Right renal cortex interstitium (tissue), 3 donors: Measurements from ENCODE around the gene NXN. TPM values are rescaled to one million over a fixed set of nuclear protein-coding genes. Genes with fewer than 3 reads are reported as not detected.
A peak's percentile ranks its signal among the peaks of the same experiment; 100 is the strongest.
"Not testable (repeated sequence)": the region's sequence is repeated elsewhere in the genome, so short reads cannot be mapped to it uniquely, and the experiment has no call there.

Experiments
- DNase-seq, 3 donors: peaks; one replicate each; pipeline ENCODE4 v3.0.0-alpha.2; 2013; ENCODE audit warnings: low read depth in 3 of 3, low spot score in 2 of 3
- polyA plus RNA-seq, 3 donors: library from polyadenylated mRNA; unstranded; fragments of 120-200 nt; gene quantifications; one replicate each; pipeline ENCODE4 v1.2.1, GENCODE V29; 2013; ENCODE audit not compliant: insufficient read length in 3 of 3

The NXN gene
- polyA plus RNA-seq, 3 donors, result 30.7 to 35.4 (median 32.9) TPM

DNA sequence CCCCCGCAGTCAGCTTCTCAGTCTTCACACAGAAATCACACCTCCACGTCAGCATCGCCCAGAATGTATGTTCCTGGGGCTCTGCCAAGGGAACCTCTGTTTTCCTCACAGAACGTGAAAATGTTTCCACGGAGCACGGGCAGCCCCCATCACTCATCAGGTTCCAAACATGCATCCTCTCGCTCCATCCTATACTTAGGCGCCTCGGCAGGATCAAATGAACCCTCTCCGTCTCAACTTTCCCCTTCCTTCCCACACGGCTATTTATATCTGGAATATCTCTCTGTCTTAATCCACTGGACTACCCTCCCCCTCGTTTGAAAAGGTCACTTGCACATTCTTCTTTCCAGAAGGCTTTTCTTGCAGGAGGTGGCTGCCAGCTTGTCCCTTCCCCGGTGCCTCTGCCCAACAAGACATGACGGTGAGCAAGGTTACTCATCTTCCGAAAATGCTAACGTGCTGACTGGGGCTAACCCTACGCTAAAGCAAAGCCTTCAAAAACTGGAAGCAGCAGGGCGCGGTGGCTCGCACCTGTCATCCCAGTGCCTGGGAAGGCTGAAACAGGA lies 21.6 kb downstream of the NXN start:
- no peak for DNase-seq

GRCh38 chr17:956905-957304 lies 22.7 kb downstream of the NXN start:
- DNase-seq, result no peak

DNA sequence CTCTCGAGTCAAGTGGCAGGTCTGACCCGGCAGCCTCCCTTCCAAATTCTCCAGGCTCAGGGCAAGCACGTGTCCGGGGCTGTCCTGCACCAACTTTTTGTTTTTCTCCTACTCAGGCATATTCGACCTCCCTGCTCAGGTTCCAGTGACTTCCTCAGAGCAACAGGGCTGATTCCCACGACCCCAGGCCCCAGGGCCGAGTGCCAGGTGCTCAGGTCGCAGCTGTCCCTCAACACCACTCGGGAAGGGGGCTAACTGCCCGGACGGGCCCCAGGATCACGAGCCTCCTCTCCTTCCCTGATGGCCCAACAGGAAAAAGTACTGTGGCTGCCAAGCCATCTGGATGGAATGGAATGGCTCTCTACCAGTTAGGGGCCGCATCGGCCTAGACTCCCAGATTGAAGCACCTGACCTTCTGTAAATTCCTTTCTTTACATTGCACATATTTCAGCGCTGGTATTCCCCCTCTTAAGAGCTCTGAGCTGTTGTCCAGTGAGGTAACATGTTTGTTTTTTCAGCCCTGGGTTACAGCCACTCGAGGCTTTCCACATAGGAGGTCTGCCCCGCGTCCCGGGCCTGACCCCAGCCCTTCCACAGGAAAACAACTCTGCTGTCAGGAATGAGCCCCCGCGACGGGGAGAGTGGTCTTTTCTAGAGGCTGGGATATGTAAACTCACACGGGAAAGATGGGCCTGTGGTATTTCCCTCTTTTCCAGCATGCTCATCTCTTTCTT lies 25.0 kb downstream of the NXN start:
- no peak for DNase-seq

- no peak for DNase-seq
Measured at GRCh38 chr17:953767-954166, 25.8 kb downstream of the NXN start.

- not testable (repeated sequence) for DNase-seq
Measured at GRCh38 chr17:952592-952991, 27.0 kb downstream of the NXN start.

DNA sequence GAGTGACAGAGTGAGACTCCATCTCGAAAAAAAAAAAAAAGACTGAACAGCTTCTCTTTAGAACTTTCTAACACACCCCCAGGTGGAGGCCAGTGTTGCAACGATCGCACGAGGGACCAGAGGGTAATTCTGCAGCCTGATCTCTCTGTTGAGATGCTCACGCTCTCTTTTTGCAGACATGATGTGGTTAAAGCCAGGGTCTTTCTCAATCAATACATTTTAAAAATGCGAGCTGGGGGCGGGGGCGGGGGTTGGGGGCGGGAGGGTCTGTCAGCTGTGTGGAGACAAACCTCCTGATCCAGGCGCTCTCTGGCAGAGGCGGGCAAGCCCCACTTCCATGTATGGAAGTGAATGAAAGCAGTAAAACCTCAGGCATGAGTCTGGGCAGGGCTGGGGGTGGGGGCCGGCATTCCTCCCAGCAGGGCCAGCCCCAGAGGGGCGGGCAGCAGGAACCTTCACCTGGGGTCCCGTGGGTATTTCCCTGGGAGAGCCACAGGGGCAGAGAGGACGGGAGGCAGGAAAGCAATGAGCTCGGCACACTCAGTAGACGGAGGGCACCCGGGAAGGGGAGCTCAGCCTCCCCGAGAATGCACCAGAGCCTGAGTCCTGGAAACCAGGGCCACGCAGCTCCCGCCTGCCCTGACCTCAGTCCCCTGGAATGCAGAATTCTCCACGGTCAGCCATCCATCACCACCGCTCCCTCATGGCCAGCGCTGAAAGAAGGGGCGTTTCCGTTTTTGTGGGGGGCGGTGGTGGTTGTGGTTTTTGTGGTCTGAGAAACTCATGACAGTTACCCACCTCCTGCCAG lies 28.0 kb downstream of the NXN start:
- DNase-seq, result peak in 1 of 3 donors; percentile 78

DNA sequence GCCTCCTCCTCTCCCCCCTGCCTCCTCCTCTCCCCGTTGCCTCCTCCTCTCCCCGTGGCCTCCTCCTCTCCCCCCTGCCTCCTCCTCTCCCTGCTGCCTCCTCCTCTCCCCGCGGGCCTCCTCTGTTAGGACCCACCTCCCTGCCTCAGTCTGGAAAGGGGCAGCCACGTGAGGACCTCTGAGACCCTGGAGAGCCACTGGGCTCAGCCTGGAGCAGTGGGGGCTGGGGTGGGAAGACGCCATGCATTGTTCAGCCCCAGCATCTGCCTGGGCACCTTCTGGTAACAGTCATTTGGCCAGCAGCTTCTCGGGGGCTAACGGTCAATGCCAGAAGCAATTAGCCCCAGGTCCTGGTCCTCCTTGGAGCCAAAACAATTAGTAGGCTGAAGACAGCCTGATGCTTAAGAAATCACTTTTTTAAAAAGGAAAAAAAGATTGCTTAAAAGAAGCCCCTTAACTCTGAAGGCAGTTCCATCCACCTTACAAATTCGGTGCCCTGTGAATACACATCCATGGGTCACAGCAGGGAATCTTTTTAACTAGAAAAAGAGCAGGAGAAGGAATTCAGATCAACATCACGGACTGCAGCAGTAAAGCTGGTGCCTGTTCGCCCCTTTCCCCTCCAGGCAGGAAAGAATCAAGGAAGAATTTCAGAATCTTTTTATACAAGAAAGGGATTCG lies 29.8 kb downstream of the NXN start:
- DNase-seq, result no peak

GRCh38 chr17:948284-948852 lies 31.2 kb downstream of the NXN start:
- DNase-seq, result no peak

- DNase-seq, result no peak
Measured at GRCh38 chr17:946510-947236, 32.9 kb downstream of the NXN start.

GRCh38 chr17:945672-946071 lies 33.9 kb downstream of the NXN start:
- DNase-seq, result no peak

- DNase-seq, result no peak
Measured at GRCh38 chr17:944266-944826, 35.2 kb downstream of the NXN start.

GRCh38 chr17:935485-935884 lies 44.1 kb downstream of the NXN start:
- DNase-seq, result no peak

DNA sequence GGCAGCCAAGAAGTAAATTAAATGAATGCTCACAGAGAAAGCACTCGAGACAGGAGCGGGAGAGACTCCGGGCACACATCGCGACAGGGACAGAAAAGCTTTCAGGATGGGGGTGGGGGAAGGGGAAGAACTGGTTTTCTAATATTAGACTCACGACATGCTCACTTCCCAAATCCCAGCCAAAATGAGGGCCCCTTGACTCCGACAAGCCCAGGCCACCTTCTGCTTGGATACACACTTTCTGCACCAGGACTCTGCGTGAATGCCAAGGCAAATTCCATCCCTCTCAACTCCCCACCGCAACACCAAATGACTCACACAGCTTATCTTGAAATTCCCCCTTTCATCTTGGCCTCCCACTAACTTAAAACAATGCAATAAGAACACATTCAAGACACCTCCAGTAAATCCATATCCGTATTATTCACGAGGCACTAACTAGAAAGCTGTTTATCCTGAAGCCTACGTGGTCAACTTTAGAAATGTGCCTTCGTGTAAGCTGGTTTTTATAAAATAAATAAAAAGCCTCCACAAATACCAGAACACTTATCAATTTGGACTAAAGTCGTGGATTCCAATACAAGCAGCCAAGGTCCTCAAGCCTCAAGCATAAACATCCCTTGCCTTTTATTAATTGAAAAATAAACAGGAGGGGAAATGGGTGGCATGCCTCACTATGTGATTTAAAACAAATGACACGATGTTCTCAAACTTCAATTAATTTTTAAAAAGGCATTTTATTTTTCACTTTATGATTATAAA lies 46.1 kb downstream of the NXN start:
- no peak for DNase-seq

- DNase-seq, result no peak
Measured at GRCh38 chr17:930258-930657, 49.3 kb downstream of the NXN start.

- no peak for DNase-seq
Measured at GRCh38 chr17:929586-929985, 50.0 kb downstream of the NXN start.

GRCh38 chr17:927611-928461 lies 51.7 kb downstream of the NXN start:
- DNase-seq, result no peak

- no peak for DNase-seq
Measured at GRCh38 chr17:925817-926216, 53.8 kb downstream of the NXN start.
